Esophagus mucosa (tissue), 1 donor: ENCODE data around the gene TMEM106A. TPM values are rescaled to one million over a fixed set of nuclear protein-coding genes. Genes with fewer than 3 reads are reported as not detected.

Experiments used
- total RNA-seq: library from RNA; stranded (reverse); gene quantifications from one replicate; pipeline ENCODE4 v1.2.4, GENCODE V29; 2023
- donor health status: DM: yes; HTN: yes; CAD: no.

Gene TMEM106A
- total RNA-seq, 1 donor from 2014 or later: 1.3 TPM

Other genes starting within 250 kb of the TMEM106A start
- gene AARSD1, start 247.4 kb upstream of the TMEM106A start, total RNA-seq: 17.8 TPM
- 0.28 TPM for gene PTGES3L, start 231.8 kb upstream of the TMEM106A start, total RNA-seq
- gene RUNDC1, start 231.3 kb upstream of the TMEM106A start, total RNA-seq: 5.8 TPM
- 1,265 TPM for gene RPL27, start 213.5 kb upstream of the TMEM106A start, total RNA-seq
- 7.7 TPM for gene IFI35, start 205.1 kb upstream of the TMEM106A start, total RNA-seq
- 83.5 TPM for gene VAT1, start 189.5 kb upstream of the TMEM106A start, total RNA-seq
- 0.16 TPM for gene RND2, start 186.6 kb upstream of the TMEM106A start, total RNA-seq
- gene BRCA1, start 86.5 kb upstream of the TMEM106A start, total RNA-seq: 13.0 TPM
- 32.7 TPM for gene NBR1, start 40.7 kb upstream of the TMEM106A start, total RNA-seq
- not detected for gene CCDC200, start 16.7 kb downstream of the TMEM106A start, total RNA-seq
- 11,314 TPM for gene RNU2-1, start 22.1 kb downstream of the TMEM106A start, total RNA-seq
- 123 TPM for gene ARL4D, start 187.1 kb downstream of the TMEM106A start, total RNA-seq